Activated CD8-positive, alpha-beta memory T cell treated with anti-CD3 and anti-CD28 coated beads, Interleukin-2, amount 50 U/mL, for 48 hours (primary cell): ENCODE data around the gene TOMM40.
"Not testable (repeated sequence)": the region's sequence is repeated elsewhere in the genome, so short reads cannot be mapped to it uniquely, and the experiment has no call there.

Experiments used
- DNase-seq: peaks from one replicate; pipeline ENCODE4 v3.0.0-alpha.2; 2020

The TOMM40 gene

DNA sequence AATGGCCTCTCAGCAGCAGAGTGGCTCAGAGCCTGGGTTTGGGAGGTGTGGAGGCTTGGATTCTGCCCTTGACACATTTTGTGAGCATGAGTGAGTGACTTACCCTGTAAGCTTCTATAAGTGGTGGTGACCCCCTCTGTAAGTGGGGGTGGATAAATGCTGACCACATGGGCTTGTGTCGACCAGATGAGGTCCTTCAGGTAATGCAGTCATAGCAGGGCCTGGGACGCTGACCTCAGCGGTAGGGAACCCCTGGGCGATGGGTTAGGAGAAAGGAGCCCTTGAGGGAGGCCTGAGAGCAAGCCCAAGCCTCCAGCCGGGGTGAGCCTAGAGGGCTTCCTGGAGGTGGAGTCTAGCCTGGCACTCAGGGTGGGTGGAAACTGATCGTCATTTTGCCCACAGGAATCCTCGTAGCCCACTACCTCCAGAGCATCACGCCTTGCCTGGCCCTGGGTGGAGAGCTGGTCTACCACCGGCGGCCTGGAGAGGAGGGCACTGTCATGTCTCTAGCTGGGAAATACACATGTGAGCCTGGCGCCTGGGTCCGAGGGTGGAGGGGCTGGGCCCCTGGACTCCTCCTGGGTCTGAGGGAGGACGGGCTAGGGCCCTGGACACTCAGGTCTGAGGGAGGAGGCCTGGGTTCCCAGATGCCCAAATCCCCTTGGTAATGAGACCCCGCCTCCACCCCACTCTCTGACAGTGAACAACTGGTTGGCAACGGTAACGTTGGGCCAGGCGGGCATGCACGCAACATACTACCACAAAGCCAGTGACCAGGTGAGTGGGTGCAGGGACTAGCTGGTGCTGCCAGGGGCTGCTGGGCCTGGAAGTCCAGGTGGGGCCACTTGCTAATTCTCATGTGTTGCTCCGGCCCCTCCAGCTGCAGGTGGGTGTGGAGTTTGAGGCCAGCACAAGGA, 9.5 kb downstream of the TOMM40 start:
- no peak for DNase-seq

GRCh38 chr19:44903216-44903601, 12.2 kb downstream of the TOMM40 start:
- no peak for DNase-seq

- peak; percentile 98 for DNase-seq
These were observed 12.8 kb downstream of the TOMM40 start for GRCh38 chr19:44903602-44904425.

DNA sequence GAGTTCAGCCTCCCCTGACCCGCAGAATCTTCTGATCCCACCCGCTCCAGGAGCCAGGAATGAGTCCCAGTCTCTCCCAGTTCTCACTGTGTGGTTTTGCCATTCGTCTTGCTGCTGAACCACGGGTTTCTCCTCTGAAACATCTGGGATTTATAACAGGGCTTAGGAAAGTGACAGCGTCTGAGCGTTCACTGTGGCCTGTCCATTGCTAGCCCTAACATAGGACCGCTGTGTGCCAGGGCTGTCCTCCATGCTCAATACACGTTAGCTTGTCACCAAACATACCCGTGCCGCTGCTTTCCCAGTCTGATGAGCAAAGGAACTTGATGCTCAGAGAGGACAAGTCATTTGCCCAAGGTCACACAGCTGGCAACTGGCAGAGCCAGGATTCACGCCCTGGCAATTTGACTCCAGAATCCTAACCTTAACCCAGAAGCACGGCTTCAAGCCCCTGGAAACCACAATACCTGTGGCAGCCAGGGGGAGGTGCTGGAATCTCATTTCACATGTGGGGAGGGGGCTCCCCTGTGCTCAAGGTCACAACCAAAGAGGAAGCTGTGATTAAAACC, 13.5 kb downstream of the TOMM40 start:
- DNase-seq = peak; percentile 63

- no peak for DNase-seq
These were observed 14.5 kb downstream of the TOMM40 start, which contains the start of gene APOE for GRCh38 chr19:44905437-44906160. Gene APOE, plus strand, starts transcription at chr19:44905796. Its CDS starts 829 bp downstream, at chr19:44906625.

DNA sequence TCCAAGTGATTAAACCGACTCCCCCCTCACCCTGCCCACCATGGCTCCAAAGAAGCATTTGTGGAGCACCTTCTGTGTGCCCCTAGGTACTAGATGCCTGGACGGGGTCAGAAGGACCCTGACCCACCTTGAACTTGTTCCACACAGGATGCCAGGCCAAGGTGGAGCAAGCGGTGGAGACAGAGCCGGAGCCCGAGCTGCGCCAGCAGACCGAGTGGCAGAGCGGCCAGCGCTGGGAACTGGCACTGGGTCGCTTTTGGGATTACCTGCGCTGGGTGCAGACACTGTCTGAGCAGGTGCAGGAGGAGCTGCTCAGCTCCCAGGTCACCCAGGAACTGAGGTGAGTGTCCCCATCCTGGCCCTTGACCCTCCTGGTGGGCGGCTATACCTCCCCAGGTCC, 16.6 kb downstream of the TOMM40 start:
- no peak for DNase-seq

GRCh38 chr19:44908074-44908835, 17.2 kb downstream of the TOMM40 start:
- no peak for DNase-seq

- no peak for DNase-seq
These were observed 17.8 kb downstream of the TOMM40 start for GRCh38 chr19:44908836-44909261.

GRCh38 chr19:44909775-44910174, 18.7 kb downstream of the TOMM40 start:
- DNase-seq = no peak

DNA sequence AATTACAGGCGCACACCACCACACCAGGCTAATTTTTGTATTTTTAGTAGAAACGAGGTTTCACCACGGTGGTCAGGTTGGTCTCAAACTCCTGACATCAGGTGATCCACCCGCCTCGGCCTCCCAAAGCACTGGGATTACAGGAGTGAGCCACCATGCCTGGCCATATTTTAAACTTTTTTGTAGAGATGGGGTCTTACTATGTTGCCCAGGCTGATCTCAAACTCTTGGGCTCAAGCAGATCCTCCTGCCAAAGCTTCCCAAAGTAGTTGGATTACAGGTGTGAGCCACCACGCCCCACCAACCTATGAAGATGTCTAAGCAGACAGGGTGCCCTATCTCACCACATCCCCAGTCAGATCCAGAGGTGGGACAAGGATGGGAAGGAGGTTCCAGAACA, 20.8 kb downstream of the TOMM40 start:
- DNase-seq = not testable (repeated sequence)

DNA sequence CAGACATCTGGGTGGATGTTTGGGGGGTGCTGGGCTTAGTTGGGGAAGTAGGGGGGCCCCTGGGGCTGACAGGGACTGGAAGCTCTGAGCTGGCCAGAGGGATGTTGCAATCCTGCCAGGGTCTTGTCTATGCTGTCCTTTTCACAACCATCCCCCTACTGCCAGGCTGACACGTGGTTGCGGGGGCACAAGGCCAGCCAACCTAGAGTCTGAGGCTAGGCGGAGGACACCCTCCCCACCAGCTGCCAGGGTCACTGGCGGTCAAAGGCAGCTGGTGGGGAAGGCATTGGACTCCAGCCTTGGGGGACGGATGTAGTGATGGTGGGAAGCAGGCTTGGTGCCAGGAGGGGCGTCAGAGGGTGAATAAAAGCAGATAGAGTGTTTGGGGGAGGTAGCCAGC, 21.8 kb downstream of the TOMM40 start:
- DNase-seq = no peak

DNA sequence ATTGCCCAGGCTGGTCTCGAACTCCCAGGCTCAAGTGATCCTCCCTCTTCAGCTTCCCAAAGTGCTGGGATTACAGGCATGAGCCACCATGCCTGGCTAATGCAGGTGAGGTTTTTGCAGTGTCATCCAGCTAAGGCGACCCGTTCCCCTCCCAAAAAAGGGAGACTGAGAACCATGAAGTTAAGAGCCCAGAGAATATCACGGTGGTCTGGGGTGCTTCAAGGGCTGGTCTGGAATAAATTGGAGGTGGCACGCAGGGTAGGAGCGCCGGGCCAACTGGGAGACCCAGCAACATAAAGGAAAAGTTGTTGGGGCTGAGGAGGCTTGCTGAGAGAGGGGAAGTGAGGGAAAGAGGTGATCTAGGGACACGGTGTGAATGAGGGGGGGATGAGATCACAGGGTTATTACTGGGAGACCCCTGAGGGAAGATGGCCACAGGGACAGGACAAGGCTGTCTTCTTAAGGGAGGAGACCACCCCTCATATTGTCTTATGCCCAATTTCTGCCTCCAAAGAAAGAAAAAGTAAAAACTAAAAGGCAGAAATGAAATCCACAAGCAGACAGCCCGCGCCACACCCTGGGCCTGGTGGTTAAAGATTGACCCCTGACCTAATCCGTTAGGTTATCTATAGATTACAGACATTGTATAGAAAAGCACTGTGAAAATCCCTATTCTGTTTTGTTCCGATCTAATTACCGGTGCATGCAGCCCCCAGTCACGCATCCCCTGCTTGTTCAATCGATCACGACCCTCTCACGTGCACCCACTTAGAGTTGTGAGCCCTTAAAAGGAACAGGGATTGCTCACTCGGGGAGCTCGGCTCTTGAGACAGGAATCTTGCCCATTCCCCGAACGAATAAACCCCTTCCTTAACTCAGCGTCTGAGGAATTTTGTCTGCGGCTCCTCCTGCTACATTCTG, 22.7 kb downstream of the TOMM40 start:
- DNase-seq = not testable (repeated sequence)

GRCh38 chr19:44914433-44915206, 23.6 kb downstream of the TOMM40 start, which contains the start of gene APOC1:
Gene APOC1, plus strand, starts transcription at chr19:44914608. Its CDS starts 284 bp downstream, at chr19:44914892.
- peak; percentile 89 for DNase-seq

GRCh38 chr19:44924243-44924725, 33.2 kb downstream of the TOMM40 start:
- DNase-seq = no peak

GRCh38 chr19:44925114-44925891, 34.2 kb downstream of the TOMM40 start:
- no peak for DNase-seq

DNA sequence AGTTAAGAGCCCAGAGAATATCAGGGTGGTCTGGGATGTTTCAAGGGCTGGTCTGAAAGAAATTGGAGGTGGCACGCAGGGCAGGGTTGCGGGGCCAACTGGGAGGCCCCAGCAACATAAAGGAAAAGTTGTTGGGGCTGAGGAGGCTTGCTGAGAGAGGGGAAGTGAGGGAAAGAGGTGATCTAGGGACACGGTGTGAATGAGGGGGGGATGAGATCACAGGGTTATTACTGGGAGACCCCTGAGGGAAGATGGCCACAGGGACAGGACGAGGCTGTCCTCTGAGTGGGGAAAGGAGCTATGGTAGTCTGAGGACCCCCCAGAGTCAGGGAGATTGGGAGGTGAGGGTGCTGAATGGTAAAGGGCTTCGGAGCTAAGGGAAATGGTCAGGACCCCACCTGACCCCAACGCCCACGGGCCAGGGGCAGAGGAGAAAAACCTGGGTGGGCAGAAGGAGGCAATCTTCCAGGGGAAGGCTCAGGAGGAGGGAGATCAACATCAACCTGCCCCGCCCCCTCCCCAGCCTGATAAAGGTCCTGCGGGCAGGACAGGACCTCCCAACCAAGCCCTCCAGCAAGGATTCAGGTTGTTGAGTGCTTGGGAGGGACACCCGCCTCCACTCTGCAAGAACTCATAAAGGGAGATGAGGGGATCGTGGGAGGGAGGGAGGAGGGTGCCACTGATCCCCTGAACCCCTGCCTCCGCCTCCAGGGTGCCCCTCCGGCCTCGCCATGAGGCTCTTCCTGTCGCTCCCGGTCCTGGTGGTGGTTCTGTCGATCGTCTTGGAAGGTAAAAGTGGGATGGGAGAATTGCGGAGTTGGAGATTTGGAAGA, 35.4 kb downstream of the TOMM40 start:
- DNase-seq = not testable (repeated sequence)

DNA sequence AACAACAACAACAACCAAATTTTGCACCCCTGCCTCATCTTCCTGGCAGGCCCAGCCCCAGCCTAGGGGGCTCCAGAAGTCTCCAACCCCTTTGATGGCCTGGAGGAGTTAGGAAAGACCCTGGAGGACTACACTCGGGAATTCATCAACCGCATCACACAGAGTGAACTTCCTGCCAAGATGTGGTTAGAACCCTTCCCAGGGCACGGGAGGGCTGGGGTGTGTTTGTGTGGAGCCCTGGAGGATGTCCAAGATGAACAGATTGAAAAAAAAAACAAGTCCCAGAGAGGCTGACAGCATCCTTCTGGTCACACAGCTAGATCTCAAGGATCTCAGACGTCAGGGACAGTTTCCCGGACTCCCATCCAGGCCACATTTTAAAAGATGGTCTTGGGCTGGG, 36.7 kb downstream of the TOMM40 start:
- no peak for DNase-seq

GRCh38 chr19:44930088-44930487, 39.0 kb downstream of the TOMM40 start:
- no peak for DNase-seq
